Lower lobe of right lung (tissue), 2 donors: Measurements from ENCODE around the gene TMEM259. TPM values are rescaled to one million over a fixed set of nuclear protein-coding genes. Genes with fewer than 3 reads are reported as not detected.

Source experiments
- ATAC-seq, 2 donors: fragments of 200-7000 bp; cut with Tn5 transposase; one replicate each; pipeline ENCODE4 v1.9.1; 2020 to 2022; ENCODE audit warnings: mild to moderate bottlenecking in 2 of 2, moderate library complexity in 2 of 2
- DNase-seq: peaks from one replicate; pipeline ENCODE4 v3.0.0-alpha.2; 2020
- H3K27ac ChIP-seq: fragments of 200-600 bp; one replicate; pipeline ENCODE4 v1.8.0; 2022
- H3K27me3 ChIP-seq: fragments of 200-600 bp; one replicate; pipeline ENCODE4 v1.8.0; 2022; ENCODE audit warnings: low read depth
- H3K36me3 ChIP-seq: fragments of 200-600 bp; one replicate; pipeline ENCODE4 v1.8.0; 2022; ENCODE audit warnings: mild to moderate bottlenecking
- H3K4me1 ChIP-seq: fragments of 200-600 bp; one replicate; pipeline ENCODE4 v1.8.0; 2022
- H3K4me3 ChIP-seq: fragments of 200-600 bp; one replicate; pipeline ENCODE4 v1.8.0; 2022; ENCODE audit warnings: mild to moderate bottlenecking
- H3K9me3 ChIP-seq: fragments of 200-600 bp; one replicate; pipeline ENCODE4 v1.8.0; 2022
- intact Hi-C: fragments of 100-400 bp; cut with DNase I; formaldehyde crosslinking; loops from one replicate; pipeline ENCODE4 v1.11.0; 2022
- total RNA-seq: library from RNA; stranded (reverse); fragmentation: NEBNext Ultra II Directional; extraction: Animal tissue kit (Norgen Biotek cat#: 25700); gene quantifications from one replicate; pipeline ENCODE4 v1.2.1, GENCODE V29; 2021
- TF ChIP-seq, protein P1 (sequence below): fragments of 200-600 bp; IDR thresholded peaks from one replicate; pipeline ENCODE4 v1.8.0; 2022; ENCODE audit warnings: antibody characterized with exemption, mild to moderate bottlenecking
- donor health status: DM: no; HTN: yes; CAD: no; lungs with severe emphysema.

Gene TMEM259
- total RNA-seq, 1 donor from 2014 or later: 159 TPM

DNA sequence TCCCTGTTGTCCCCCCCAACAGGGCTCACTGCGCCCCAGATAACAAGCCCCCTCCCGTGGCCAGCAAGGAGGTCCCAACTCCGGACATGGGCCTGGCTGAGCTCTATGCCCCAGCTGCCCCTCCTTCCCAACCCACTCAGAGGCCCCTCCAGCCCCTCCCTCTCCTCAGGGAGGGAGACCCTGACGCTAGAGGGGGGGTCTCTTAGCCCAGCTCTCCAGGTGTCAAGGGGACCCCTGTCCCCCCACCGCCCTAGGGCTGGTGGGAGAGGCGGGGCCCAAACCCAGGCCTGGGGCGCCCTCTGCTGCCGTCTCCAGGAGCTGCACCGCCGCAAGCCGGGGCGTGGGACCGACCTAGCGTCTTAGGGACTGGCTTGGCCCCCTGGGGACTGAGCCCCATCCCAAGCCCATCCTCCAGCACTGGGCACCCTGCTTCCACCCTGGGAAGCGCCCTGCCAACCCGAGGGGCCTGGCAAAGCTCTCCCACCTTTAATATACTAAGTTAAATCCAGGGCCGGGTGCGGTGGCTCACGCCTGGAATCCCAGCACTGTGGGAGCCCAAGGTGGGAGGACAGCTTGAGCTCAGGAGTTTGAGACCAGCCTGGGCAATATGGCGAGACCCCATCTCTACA lies 19.3 kb downstream of the TMEM259 start:
- peaks cover 63% of the 10 kb centered on the region for H3K27me3 ChIP-seq
- peaks cover 14% of the 10 kb centered on the region for H3K4me1 ChIP-seq
- ATAC-seq: peak; percentile 79
- no peak overlapping the region for H3K27ac ChIP-seq
- peak; percentile 83 for DNase-seq
- TF ChIP-seq, protein P1, sequence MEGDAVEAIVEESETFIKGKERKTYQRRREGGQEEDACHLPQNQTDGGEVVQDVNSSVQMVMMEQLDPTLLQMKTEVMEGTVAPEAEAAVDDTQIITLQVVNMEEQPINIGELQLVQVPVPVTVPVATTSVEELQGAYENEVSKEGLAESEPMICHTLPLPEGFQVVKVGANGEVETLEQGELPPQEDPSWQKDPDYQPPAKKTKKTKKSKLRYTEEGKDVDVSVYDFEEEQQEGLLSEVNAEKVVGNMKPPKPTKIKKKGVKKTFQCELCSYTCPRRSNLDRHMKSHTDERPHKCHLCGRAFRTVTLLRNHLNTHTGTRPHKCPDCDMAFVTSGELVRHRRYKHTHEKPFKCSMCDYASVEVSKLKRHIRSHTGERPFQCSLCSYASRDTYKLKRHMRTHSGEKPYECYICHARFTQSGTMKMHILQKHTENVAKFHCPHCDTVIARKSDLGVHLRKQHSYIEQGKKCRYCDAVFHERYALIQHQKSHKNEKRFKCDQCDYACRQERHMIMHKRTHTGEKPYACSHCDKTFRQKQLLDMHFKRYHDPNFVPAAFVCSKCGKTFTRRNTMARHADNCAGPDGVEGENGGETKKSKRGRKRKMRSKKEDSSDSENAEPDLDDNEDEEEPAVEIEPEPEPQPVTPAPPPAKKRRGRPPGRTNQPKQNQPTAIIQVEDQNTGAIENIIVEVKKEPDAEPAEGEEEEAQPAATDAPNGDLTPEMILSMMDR: peak; percentile 95
- intact Hi-C loops: no loop called here
- no peak overlapping the region for H3K4me3 ChIP-seq
- H3K36me3 ChIP-seq: no peaks in the 10 kb centered on the region
- H3K9me3 ChIP-seq: no peaks in the 10 kb centered on the region

DNA sequence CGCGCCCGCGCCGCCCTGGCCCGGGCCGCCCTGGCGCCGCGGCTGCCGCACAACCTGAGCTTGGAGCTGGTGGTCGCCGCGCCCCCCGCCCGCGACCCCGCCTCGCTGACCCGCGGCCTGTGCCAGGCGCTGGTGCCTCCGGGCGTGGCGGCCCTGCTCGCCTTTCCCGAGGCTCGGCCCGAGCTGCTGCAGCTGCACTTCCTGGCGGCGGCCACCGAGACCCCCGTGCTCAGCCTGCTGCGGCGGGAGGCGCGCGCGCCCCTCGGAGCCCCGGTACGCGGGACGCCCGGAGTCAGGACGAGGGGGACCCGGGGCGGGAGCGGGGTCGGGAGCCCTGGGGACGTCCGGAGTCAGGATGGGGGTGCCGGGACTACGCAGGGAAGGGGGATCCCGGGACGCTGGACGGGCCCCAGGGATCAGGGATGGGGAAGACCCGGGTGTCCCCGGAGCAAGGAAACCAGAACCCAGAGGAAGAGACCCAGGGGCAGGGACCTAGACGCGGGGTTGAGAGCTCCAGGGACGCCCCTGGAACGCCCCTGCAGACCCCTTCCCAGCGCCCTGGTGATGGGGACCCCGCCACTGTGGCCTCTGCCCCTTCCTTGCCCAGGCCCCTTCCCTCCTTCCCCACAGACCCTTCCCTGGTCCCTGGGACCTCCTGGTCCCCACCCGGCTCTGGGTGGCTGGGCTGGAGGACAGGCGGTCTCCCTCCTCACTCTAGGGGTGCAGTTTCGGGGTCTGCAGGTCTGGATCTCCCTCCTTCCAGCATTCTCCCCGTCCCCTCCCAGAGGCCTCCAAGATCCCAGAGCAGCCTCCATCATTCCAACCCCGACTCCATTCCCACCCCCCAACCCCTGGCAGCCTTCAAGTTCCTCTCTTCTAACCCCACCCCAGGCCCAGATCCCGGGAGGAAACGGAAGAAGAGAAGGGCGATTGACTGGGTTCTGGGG lies 20.1 kb downstream of the TMEM259 start:
- no peak overlapping the region for H3K27ac ChIP-seq
- H3K27me3 ChIP-seq: peaks cover 71% of the 10 kb centered on the region
- no peaks in the 10 kb centered on the region for H3K9me3 ChIP-seq
- TF ChIP-seq, protein P1: no peak
- intact Hi-C loops: no loop called here
- no peaks in the 10 kb centered on the region for H3K36me3 ChIP-seq
- no peak for DNase-seq
- H3K4me1 ChIP-seq: peaks cover 21% of the 10 kb centered on the region
- ATAC-seq: no peak
- H3K4me3 ChIP-seq: peak overlapping the region; percentile 11

DNA sequence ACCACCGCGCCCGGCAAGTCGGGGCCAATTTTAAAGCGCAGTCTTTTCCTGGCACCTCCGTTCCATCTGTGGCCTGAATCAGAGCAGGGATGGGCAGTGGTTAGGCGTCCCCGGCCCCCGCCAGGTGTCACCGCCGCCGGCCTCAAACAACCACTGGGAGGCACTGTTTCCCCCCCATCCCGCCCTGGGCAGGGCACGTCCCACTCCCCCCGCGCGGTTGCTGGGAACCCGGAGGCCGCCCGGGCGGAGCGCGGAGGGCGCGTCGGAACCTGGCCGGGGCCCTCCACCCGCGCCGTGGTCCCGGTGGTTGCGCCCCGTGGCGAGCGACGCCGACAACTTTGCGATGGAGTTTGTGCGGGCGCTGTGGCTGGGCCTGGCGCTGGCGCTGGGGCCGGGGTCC lies 20.8 kb downstream of the TMEM259 start, which contains the start of gene GRIN3B:
Gene GRIN3B, plus strand, starts transcription at position 325 of the 400 bp plus-strand sequence. Its CDS starts 19 bp downstream, at position 344.
- intact Hi-C loops: no loop called here
- peak within 1 kb of the TSS; percentile 27 for H3K4me3 ChIP-seq

DNA sequence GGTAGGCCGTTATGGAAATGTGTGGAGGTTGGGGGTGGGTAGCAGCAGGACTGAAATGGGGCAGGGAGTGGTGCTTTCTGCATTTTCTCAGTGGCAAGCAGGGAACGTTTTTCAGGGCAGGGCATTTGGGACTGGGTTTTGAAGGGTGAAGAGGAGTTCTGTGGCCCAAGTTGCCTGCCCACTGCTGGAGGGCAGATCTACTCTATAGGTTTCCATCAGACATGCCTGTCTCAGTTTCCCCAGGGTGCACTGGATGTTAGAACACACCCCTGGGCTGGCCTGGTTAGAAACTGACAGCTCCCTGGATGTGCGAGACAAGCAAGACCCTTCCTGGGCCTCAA lies 21.6 kb downstream of the TMEM259 start:
- intact Hi-C loops: no loop called here
- TF ChIP-seq, protein P1: no peak
- ATAC-seq (no peak), DNase-seq (no peak)
- peaks cover 26% of the 10 kb centered on the region for H3K4me1 ChIP-seq
- H3K9me3 ChIP-seq: no peaks in the 10 kb centered on the region
- no peak overlapping the region for H3K27ac ChIP-seq
- peaks cover 82% of the 10 kb centered on the region for H3K27me3 ChIP-seq
- H3K36me3 ChIP-seq: peaks cover 2% of the 10 kb centered on the region
- no peak overlapping the region for H3K4me3 ChIP-seq

More for the DNA sequence above, 20.8 kb downstream of the TMEM259 start, which contains the start of gene GRIN3B:
- Histone ChIP-seq H3K4me1 (peaks cover 26% of the 10 kb centered on the region), H3K27me3 (peaks cover 78% of the 10 kb centered on the region), H3K36me3 (no peaks in the 10 kb centered on the region), H3K27ac (no peak within 1 kb of the TSS), H3K9me3 (no peaks in the 10 kb centered on the region)
- ATAC-seq: peak; percentile 32 to 35
- TF ChIP-seq, protein P1: peak; percentile 51
- peak; percentile 76 for DNase-seq

DNA sequence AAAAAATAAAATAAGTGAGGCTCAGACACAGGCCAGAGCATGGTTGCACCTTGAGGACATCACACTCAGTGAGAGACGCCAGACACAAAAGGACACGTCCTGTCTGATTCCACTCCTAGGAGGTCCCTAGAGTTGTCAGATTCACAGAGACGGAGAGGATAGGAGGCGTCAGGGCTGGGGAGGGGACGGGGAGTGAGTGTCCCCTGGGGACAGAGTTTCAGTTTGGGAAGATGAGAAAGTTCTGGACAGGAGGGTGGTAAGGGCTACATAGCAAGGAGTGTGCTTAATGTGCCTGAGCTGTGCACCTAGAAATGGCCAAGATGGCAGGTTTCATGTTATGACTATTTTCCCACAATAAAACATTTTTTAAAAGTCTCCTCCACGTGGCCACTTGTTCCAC lies 22.9 kb downstream of the TMEM259 start:
- Histone ChIP-seq H3K36me3 (peaks cover 9% of the 10 kb centered on the region), H3K27ac (no peak overlapping the region), H3K9me3 (no peaks in the 10 kb centered on the region), H3K27me3 (peaks cover 76% of the 10 kb centered on the region), H3K4me1 (peaks cover 26% of the 10 kb centered on the region), H3K4me3 (no peak overlapping the region)
- intact Hi-C loops: no loop called here
- DNase-seq (no peak), ATAC-seq (no peak)
- TF ChIP-seq, protein P1: no peak
